ENCODE data around the gene SOHLH2. TPM values are rescaled to one million over a fixed set of nuclear protein-coding genes. Genes with fewer than 3 reads are reported as not detected.

The SOHLH2 gene
- total RNA-seq, 1 donor from 2014 or later: 0.55 TPM

- no peak overlapping the region for H3K4me3 Mint-ChIP-seq (ENCODE audit: low read depth)
- no peak for DNase-seq (ENCODE audit: low spot score, unreplicated experiment)
- peaks cover 11% of the 10 kb centered on the region for H3K36me3 Mint-ChIP-seq (ENCODE audit: insufficient read depth)
- H3K27ac Mint-ChIP-seq: no peak overlapping the region
- peaks cover 16% of the 10 kb centered on the region for H3K9me3 Mint-ChIP-seq (ENCODE audit: low read depth)
- no peaks in the 10 kb centered on the region for H3K27me3 Mint-ChIP-seq
- no peak for TF ChIP-seq CTCF (IDR thresholded peaks at IDR 0.05; ENCODE audit: unreplicated experiment)
- H3K4me1 Mint-ChIP-seq (ENCODE audit: low read depth): no peaks in the 10 kb centered on the region
Observed at GRCh38 chr13:36242761-36243160, 28.4 kb upstream of the SOHLH2 start.

GRCh38 chr13:36231236-36231635 lies 16.9 kb upstream of the SOHLH2 start:
- Mint-ChIP-seq H3K27ac (no peak overlapping the region), H3K9me3 (ENCODE audit: low read depth) (peaks cover 11% of the 10 kb centered on the region), H3K4me1 (ENCODE audit: low read depth) (no peaks in the 10 kb centered on the region), H3K27me3 (no peaks in the 10 kb centered on the region), H3K36me3 (ENCODE audit: insufficient read depth) (peaks cover 6% of the 10 kb centered on the region), H3K4me3 (ENCODE audit: low read depth) (no peak overlapping the region)
- no peak for DNase-seq (ENCODE audit: low spot score, unreplicated experiment)
- no peak for TF ChIP-seq CTCF (IDR thresholded peaks at IDR 0.05; ENCODE audit: unreplicated experiment)

GRCh38 chr13:36224730-36225129 lies 10.4 kb upstream of the SOHLH2 start:
- TF ChIP-seq CTCF (IDR thresholded peaks at IDR 0.05; ENCODE audit: unreplicated experiment): no peak
- no peak for DNase-seq (ENCODE audit: low spot score, unreplicated experiment)
- no peak overlapping the region for H3K27ac Mint-ChIP-seq
- H3K36me3 Mint-ChIP-seq (ENCODE audit: insufficient read depth): peaks cover 16% of the 10 kb centered on the region
- peaks cover 19% of the 10 kb centered on the region for H3K9me3 Mint-ChIP-seq (ENCODE audit: low read depth)
- H3K27me3 Mint-ChIP-seq: no peaks in the 10 kb centered on the region
- H3K4me1 Mint-ChIP-seq (ENCODE audit: low read depth): no peaks in the 10 kb centered on the region
- H3K4me3 Mint-ChIP-seq (ENCODE audit: low read depth): no peak overlapping the region

- Mint-ChIP-seq H3K4me1 (ENCODE audit: low read depth) (no peaks in the 10 kb centered on the region), H3K27me3 (no peaks in the 10 kb centered on the region), H3K36me3 (ENCODE audit: insufficient read depth) (peaks cover 7% of the 10 kb centered on the region), H3K9me3 (ENCODE audit: low read depth) (peaks cover 14% of the 10 kb centered on the region), H3K4me3 (ENCODE audit: low read depth) (no peak overlapping the region), H3K27ac (no peak overlapping the region)
- DNase-seq (ENCODE audit: low spot score, unreplicated experiment): no peak
- no peak for TF ChIP-seq CTCF (IDR thresholded peaks at IDR 0.05; ENCODE audit: unreplicated experiment)
Observed at GRCh38 chr13:36219883-36220282, 5.5 kb upstream of the SOHLH2 start.

- TF ChIP-seq CTCF (IDR thresholded peaks at IDR 0.05; ENCODE audit: unreplicated experiment): no peak
- Mint-ChIP-seq H3K9me3 (ENCODE audit: low read depth) (peaks cover 7% of the 10 kb centered on the region), H3K27ac (no peak overlapping the region), H3K36me3 (ENCODE audit: insufficient read depth) (no peaks in the 10 kb centered on the region), H3K27me3 (no peaks in the 10 kb centered on the region), H3K4me1 (ENCODE audit: low read depth) (no peaks in the 10 kb centered on the region), H3K4me3 (ENCODE audit: low read depth) (no peak overlapping the region)
- no peak for DNase-seq (ENCODE audit: low spot score, unreplicated experiment)
Observed at GRCh38 chr13:36217456-36217855, 3.1 kb upstream of the SOHLH2 start.

Data from progenitor cell of endocrine pancreas (in vitro differentiated cells).